Stimulated activated CD8-positive, alpha-beta memory T cell treated with anti-CD3 and anti-CD28 coated beads, Interleukin-15, amount 100 ng/mL, for 4 hours (primary cell): ENCODE measurements around the gene RAB27B.
"Not testable (repeated sequence)": the region's sequence is repeated elsewhere in the genome, so short reads cannot be mapped to it uniquely, and the experiment has no call there.

ENCODE experiments used
- DNase-seq, 2 donors: peaks; one replicate each; pipeline ENCODE4 v3.0.0-alpha.2; 2020; ENCODE audit warnings: low read depth in 2 of 2

Gene RAB27B

GRCh38 chr18:54828281-54828881 lies at the start of gene RAB27B:
Gene RAB27B, plus strand, starts transcription at chr18:54828477. Its CDS starts 49,109 bp downstream, at chr18:54877586.
- peak; percentile 34 to 47 for DNase-seq

- DNase-seq, result no peak
Measured at GRCh38 chr18:54780285-54780861, 47.9 kb upstream of the RAB27B start.

DNA sequence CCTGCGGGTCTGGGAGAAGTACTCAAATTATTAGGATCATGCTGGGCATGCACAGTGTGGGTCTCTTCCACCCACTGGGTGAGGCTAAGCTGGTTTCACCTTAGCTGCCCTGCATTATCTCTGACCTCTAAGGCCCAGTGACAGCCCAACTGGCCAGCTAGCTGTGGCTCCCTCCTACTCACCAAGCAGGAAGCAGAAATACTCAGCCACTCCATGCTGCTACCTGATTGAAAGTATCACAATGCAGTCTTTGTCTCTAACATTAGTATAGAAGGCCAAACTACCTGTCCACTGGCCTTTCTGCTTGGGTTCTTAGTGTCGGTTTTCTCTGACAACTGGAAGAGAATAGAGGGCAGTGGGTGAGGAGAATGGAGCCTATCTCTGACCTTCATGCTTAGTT lies 47.3 kb upstream of the RAB27B start:
- DNase-seq, result no peak

DNA sequence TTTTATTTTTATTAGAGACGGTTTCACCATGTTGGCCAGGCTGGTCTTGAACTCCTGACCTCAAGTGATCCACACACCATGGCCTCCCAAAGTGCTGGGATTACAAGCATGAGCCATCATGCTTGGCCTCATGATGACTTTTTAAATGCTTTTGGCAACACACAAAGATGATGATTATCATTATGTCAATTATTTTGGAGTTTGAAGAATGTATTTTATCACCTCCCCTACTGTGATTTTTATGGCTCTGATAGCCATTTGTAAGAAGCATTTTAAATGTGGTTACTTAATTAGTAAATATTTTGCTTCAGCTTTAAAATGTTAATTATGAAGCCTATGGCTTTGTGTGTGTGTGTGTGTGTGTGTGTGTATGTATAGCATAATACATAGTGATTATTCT lies 45.1 kb upstream of the RAB27B start:
- DNase-seq, result no peak

DNA sequence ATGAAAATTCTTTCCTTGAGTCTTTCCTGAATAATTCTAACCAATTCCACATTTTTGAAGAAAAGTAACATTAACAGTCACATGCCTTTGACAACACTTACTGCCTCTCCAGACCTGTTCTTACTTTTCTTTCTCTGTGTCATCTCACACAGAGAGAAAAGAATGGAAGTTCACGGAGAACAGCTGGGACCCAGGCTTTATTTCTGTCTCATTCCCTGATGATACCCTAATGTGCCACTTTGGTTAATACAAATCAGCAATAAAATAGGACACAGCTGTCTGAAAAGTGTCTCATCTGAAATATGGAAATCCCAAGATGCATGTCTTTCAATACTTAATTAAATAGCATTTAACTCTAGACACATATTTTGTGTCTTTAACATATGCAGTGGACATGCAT lies 42.1 kb upstream of the RAB27B start:
- no peak for DNase-seq

- DNase-seq, result no peak
Measured at GRCh38 chr18:54787121-54787520, 41.2 kb upstream of the RAB27B start.

GRCh38 chr18:54787616-54788015 lies 40.7 kb upstream of the RAB27B start:
- no peak for DNase-seq

GRCh38 chr18:54790109-54790508 lies 38.2 kb upstream of the RAB27B start:
- DNase-seq, result no peak

GRCh38 chr18:54791657-54792056 lies 36.6 kb upstream of the RAB27B start:
- DNase-seq, result no peak

DNA sequence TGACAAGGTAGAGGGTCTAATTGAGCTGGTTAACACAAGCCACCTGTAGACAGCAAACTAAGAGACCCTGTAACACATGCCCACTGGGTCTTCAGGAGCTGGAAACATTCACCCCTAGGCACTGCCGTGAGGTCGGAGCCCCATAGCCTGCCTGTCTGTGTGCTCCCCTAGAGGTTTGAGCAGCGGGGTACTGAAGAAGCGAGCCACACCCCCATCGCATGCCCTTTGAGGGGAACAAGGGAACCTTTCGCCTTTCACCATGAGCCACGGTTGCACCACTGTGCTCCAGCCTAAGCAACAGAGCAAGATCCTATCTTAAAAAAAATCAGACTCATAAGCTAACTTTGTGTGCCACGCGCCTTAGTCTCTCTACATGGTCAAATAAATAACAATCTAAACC lies 36.2 kb upstream of the RAB27B start:
- no peak for DNase-seq

DNA sequence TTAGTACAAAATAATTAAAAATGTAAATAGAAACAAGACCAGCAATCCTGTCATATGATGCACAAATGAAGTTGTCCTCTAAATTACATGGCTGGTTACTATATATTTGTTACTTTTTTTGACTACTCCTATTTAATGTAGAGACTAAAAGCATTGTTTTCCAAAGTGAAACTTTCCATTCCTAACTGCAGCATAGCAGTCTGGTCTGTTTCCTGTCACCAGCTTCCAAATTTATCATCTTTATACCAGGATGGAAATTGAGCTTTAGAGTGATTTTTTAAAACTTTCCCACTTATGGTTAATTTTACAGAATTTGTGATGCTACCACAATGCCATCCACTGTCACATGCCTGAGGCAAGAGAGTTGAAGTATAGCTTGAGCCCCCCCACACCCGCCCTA lies 33.5 kb upstream of the RAB27B start:
- DNase-seq, result no peak

GRCh38 chr18:54798186-54798585 lies 30.1 kb upstream of the RAB27B start:
- DNase-seq, result no peak

GRCh38 chr18:54801374-54801773 lies 26.9 kb upstream of the RAB27B start:
- DNase-seq, result no peak

DNA sequence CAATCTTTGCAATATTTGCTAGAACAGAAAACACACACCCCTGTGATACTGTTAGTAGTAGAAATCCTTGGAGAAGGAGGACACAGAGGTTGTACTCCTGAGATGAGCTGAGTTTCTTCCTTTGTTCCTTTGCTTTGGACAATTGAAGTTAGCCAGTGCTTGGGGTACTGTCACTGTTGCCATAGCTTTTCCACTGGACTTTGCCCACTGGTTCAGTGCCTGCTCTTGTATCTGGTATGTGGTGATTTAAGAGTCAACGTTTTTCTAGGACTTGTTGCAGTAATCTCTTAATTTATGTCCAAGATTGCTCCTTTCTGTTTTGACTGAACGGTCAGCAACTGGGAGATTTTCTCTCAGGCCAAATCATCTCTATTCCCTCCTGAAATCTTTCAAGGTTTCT lies 26.1 kb upstream of the RAB27B start:
- no peak for DNase-seq

- no peak for DNase-seq
Measured at GRCh38 chr18:54802686-54803395, 25.4 kb upstream of the RAB27B start.

GRCh38 chr18:54805571-54806334 lies 22.5 kb upstream of the RAB27B start:
- no peak for DNase-seq

DNA sequence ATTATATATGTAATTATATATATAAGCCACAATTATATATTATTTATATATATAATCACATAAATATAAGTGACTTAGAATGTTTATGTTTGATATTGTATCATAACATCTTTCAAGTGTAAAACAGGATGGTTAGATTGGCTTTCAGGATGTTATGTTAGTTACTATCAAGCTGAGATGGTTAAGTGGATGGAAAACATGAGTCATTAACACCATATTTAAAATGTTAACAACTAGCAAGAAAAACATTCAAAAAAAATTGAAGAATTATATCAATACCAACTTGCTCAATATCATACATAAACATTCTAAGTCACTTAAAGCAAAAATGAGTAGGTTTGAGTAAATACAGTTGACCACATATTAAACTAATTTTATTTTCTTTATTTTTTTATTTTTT lies 21.8 kb upstream of the RAB27B start:
- no peak for DNase-seq

DNA sequence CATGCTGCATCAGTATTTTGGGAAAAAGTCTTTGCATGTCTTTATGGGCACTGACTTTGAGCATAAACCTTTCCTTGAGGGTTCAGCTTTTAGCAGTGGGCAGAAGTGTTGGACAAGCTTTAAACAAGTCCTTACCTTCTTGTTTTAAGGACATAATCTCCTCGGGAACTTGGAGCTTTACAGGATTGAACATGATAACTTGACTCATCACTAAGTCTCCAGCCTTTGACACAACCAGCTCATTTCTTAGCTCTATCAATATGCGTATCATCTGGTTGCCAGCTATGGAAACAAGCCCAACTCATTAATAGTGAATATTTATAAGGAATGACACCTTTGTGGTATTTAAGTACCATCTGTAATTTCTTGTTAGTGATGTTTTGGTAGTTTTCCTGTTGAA lies 21.0 kb upstream of the RAB27B start:
- DNase-seq, result no peak

GRCh38 chr18:54810662-54811061 lies 17.6 kb upstream of the RAB27B start:
- DNase-seq, result not testable (repeated sequence)

DNA sequence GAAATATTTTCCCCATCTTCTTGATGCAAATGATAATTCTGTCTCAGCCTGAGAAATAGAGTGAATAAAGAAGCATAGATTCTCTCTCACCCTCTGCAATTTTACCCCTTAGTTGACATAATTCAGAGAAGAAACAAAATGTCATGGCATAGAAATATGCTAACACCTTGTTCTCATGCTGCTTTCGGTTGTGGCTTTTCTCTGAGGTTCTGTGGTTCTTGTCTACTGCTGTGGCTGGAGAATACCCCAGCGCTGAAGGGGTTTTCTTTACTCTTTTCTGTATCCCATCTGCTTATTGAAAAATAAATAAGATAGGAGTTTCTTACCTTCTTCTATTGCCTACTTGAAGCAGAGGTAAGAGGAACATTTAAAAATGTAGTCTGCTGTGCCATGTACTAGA lies 15.4 kb upstream of the RAB27B start:
- no peak for DNase-seq

- no peak for DNase-seq
Measured at GRCh38 chr18:54813305-54813704, 15.0 kb upstream of the RAB27B start.

- no peak for DNase-seq
Measured at GRCh38 chr18:54813977-54814565, 14.2 kb upstream of the RAB27B start.
